HepG2 (cell line): ENCODE results near the gene TOMM7. TPM values are rescaled to one million over a fixed set of nuclear protein-coding genes. Genes with fewer than 3 reads are reported as not detected.

ENCODE experiments used
- ATAC-seq: fragments of 200-7000 bp; cut with Tn5 transposase; 3 replicates; pipeline ENCODE4 v1.9.1; 2020; ENCODE audit warnings: mild to moderate bottlenecking, moderate library complexity
- BruUV-seq: library from RNA; stranded (reverse); fragments of 400-500 nt; replicated peaks from 2 replicates; lab custom pipeline; 2021; lab: Mats Ljungman, UMichigan
- CTCF ChIA-PET: fragments of 300-600 bp; formaldehyde crosslinking; extraction: SDS; loops from one replicate; lab custom pipeline; 2021; ENCODE audit warnings: low total read pairs, inconsistent platforms, low intra/inter-chr PET ratio; lab: Yijun Ruan, JAX
- POLR2A ChIA-PET: fragments of 350-600 bp; sonication (Branson Sonifier 250); formaldehyde crosslinking; loops from one replicate; lab custom pipeline; 2020; ENCODE audit warnings: antibody characterized with exemption, inconsistent platforms; lab: Yijun Ruan, JAX
- DNase-seq: peaks from one replicate; pipeline ENCODE4 v3.0.0-alpha.2; 2015; ENCODE audit warnings: low spot score
- FAIRE-seq: peaks from 3 replicates; lab custom pipeline; 2011; peaks lifted over from hg19 to GRCh38; lab: Jason Lieb, UNC
- H2AFZ ChIP-seq: one replicate; pipeline ENCODE4 v1.6.1; 2011; ENCODE audit warnings: low read length, inconsistent platforms
- H3K27ac ChIP-seq: fragments of 300-600 bp; 3 replicates; pipeline ENCODE4 v1.8.0; 2011; ENCODE audit warnings: mixed run types, mild to moderate bottlenecking, mixed read lengths, low read length, inconsistent platforms; ENCODE audit not compliant: insufficient read depth; ENCODE audit errors: extremely low read length
- H3K27me3 ChIP-seq, 2 experiments: fragments of 200-600 bp in 1 of 2; 2 replicates in 1 of 2; 3 replicates in 1 of 2; pipeline versions ENCODE4 v1.6.0 to v1.8.0; 2011; ENCODE audit warnings: low read length in 2 of 2, mild to moderate bottlenecking in 2 of 2, moderate library complexity in 2 of 2, inconsistent platforms in 1 of 2; ENCODE audit not compliant: insufficient read depth in 2 of 2, control insufficient read depth in 1 of 2
- H3K36me3 ChIP-seq, 2 experiments: fragments of 200-600 bp in 1 of 2; replicated peaks in 1 of 2; 2 replicates in 1 of 2; 3 replicates in 1 of 2; pipeline versions ENCODE4 v1.5.1 to v1.8.0; 2011; ENCODE audit warnings: low read length in 2 of 2, inconsistent platforms in 1 of 2; ENCODE audit not compliant: insufficient read depth in 2 of 2, control insufficient read depth in 1 of 2
- H3K4me1 ChIP-seq: 2 replicates; pipeline ENCODE4 v1.5.1; 2012; ENCODE audit warnings: low read length, inconsistent platforms; ENCODE audit not compliant: insufficient read depth
- H3K4me2 ChIP-seq: 2 replicates; pipeline ENCODE4 v1.6.0; 2011; ENCODE audit warnings: low read depth, low read length, inconsistent platforms
- H3K4me3 ChIP-seq, 3 experiments: fragments of 200-600 bp in 1 of 3; sonication (generic), shearing (Covaris generic) in 1 of 3; replicated peaks in 1 of 3; 2 replicates each; pipeline ENCODE4 v1.5.1; 2011 to 2016; ENCODE audit warnings: low read length in 3 of 3, inconsistent platforms in 2 of 3, low read depth in 2 of 3, mild to moderate bottlenecking in 2 of 3, control low read depth in 1 of 3, mixed read lengths in 1 of 3; ENCODE audit not compliant: insufficient read depth in 1 of 3
- H3K79me2 ChIP-seq: one replicate; pipeline ENCODE4 v1.6.1; 2011; ENCODE audit warnings: low read length, inconsistent platforms; ENCODE audit not compliant: insufficient read depth
- H3K9ac ChIP-seq: 2 replicates; pipeline ENCODE4 v1.6.0; 2011; ENCODE audit warnings: mild to moderate bottlenecking, low read depth, low read length, inconsistent platforms; ENCODE audit not compliant: insufficient read depth
- H3K9me3 ChIP-seq: 2 replicates; pipeline ENCODE4 v1.5.1; 2012; ENCODE audit warnings: mild to moderate bottlenecking, low read length
- H4K20me1 ChIP-seq: 2 replicates; pipeline ENCODE4 v1.6.0; 2011; ENCODE audit warnings: inconsistent platforms, mild to moderate bottlenecking, low read length, moderate library complexity; ENCODE audit not compliant: insufficient read depth
- ELF4 ChIP-seq: sonication (generic); formaldehyde crosslinking; IDR thresholded peaks from 2 replicates; pipeline ENCODE4 v1.5.0; 2020; ENCODE audit warnings: missing genetic modification reagents, mild to moderate bottlenecking, moderate library complexity, borderline replicate concordance
- HMG20A ChIP-seq: IDR thresholded peaks from 2 replicates; pipeline ENCODE4 v1.6.1; 2016; ENCODE audit warnings: borderline replicate concordance
- KMT2A ChIP-seq: sonication (generic); formaldehyde crosslinking; IDR thresholded peaks from 2 replicates; pipeline ENCODE4 v1.4.0; 2020; ENCODE audit warnings: missing genetic modification reagents
- MBNL3 ChIP-seq: fragments of 250-450 bp; sonication (Bioruptor Pico); conservative IDR thresholded peaks from 2 replicates; pipeline ENCODE4 v1.8.0; 2022; ENCODE audit warnings: mild to moderate bottlenecking, inconsistent platforms
- PCBP2 ChIP-seq: fragments of 200-400 bp; formaldehyde crosslinking; optimal IDR thresholded peaks from 2 replicates; pipeline ENCODE3; 2018; ENCODE audit warnings: low read length, low read depth; ENCODE audit not compliant: poor library complexity, severe bottlenecking
- RBM39 ChIP-seq: fragments of 200-400 bp; formaldehyde crosslinking; IDR thresholded peaks from one replicate; pipeline ENCODE4 v1.6.1; 2018; ENCODE audit warnings: antibody characterized with exemption, mild to moderate bottlenecking, low read depth, low read length; ENCODE audit not compliant: poor library complexity, severe bottlenecking
- SALL1 ChIP-seq: sonication (generic); formaldehyde crosslinking; IDR thresholded peaks from 2 replicates; pipeline ENCODE4 v1.8.0; 2022; ENCODE audit warnings: mild to moderate bottlenecking, missing genetic modification reagents
- SIX1 ChIP-seq: sonication (generic); formaldehyde crosslinking; IDR thresholded peaks from 2 replicates; pipeline ENCODE4 v1.4.0; 2020; ENCODE audit warnings: missing genetic modification reagents, borderline replicate concordance
- THYN1 ChIP-seq: sonication (generic); formaldehyde crosslinking; IDR thresholded peaks from 2 replicates; pipeline ENCODE4 v1.8.1; 2023; ENCODE audit warnings: low read depth, mild to moderate bottlenecking, moderate library complexity, missing genetic modification reagents, borderline replicate concordance
- ZKSCAN5 ChIP-seq: sonication (generic); formaldehyde crosslinking; IDR thresholded peaks from 2 replicates; pipeline ENCODE4 v1.5.1; 2020; ENCODE audit warnings: mild to moderate bottlenecking, missing genetic modification reagents
- WGBS: methylation state at CpG from one replicate; pipeline ENCODE4 v1.1.6; 2017; ENCODE audit warnings: low lambda C conversion rate; 5-methylcytosine and 5-hydroxymethylcytosine counted together
- in situ Hi-C: cut with HindIII; loops from 2 replicates; pipeline ENCODE4 v1.10.0; 2017; ENCODE audit warnings: low pct_unique_long_range_greater_than_20kb; ENCODE audit not compliant: extremely low pct_ligation_motif_present
- intact Hi-C: fragments of 100-400 bp; cut with micrococcal nuclease; formaldehyde crosslinking; loops from one replicate; pipeline ENCODE4 v1.10.0; 2022; ENCODE audit not compliant: unreplicated experiment
- polyA plus RNA-seq, 8 experiments: library from polyadenylated mRNA; depleted of rRNA in 3 of 8; stranded (reverse) in 7 of 8; unstranded in 1 of 8; fragments of >200 nt; fragmentation: Illumina TruSeq in 4 of 8; extraction: Trizol in 4 of 8; gene quantifications; 2 replicates each; pipeline versions ENCODE4 v1.2.1 to v1.2.3, GENCODE V29; 2011 to 2016; ENCODE audit warnings: low read depth in 4 of 8, missing spikeins in 1 of 8, mixed read lengths in 1 of 8; ENCODE audit not compliant: insufficient read depth in 1 of 8
- total RNA-seq, 5 experiments: library from RNA; depleted of rRNA; stranded (reverse); fragments of >200 nt; fragmentation: Illumina TruSeq; extraction: Trizol; gene quantifications; 2 replicates each; pipeline ENCODE4 v1.2.3, GENCODE V29; 2016; ENCODE audit warnings: low read depth in 1 of 5
- TF ChIP-seq, protein P1 (sequence below): sonication (generic); formaldehyde crosslinking; IDR thresholded peaks from 2 replicates; pipeline ENCODE4 v1.8.1; 2023; ENCODE audit warnings: mild to moderate bottlenecking, moderate library complexity, missing genetic modification reagents
- TF ChIP-seq, protein P2 (sequence below): sonication (generic); formaldehyde crosslinking; IDR thresholded peaks from 2 replicates; pipeline ENCODE4 v1.4.0; 2020; ENCODE audit warnings: missing genetic modification reagents, low read depth, mild to moderate bottlenecking, borderline replicate concordance
- TF ChIP-seq, protein P3 (sequence below): sonication (generic); formaldehyde crosslinking; IDR thresholded peaks from 2 replicates; pipeline ENCODE4 v1.4.0; 2020; ENCODE audit warnings: missing genetic modification reagents
- TF ChIP-seq, protein P4 (sequence below): sonication (generic); formaldehyde crosslinking; IDR thresholded peaks from 2 replicates; pipeline ENCODE4 v1.5.1; 2020; ENCODE audit warnings: mild to moderate bottlenecking, missing genetic modification reagents, moderate library complexity

The TOMM7 gene
- total and polyA plus RNA-seq, 2 of the 13 experiments (the other 11 are each of a cell fraction or from before 2014, with no cell fraction given): 251 to 369 TPM

DNA sequence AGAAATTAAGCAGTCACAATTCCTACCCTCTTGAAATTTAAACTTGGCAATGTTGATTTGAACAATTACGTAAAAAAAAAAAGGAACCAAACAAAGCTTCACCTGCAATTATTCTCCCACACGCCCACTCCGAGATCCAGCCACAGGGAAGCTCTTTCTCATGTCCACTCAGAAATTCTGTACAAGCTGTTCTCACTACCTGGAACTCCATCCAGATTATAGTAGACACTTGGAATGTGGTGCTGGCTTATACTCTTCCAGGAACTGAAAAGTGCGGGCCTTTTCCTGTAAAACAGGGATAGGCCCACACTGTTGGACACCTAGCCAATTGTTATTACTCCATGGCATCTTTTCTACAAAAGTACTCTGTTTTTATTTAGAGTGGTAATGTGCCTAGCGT, 20.3 kb upstream of the TOMM7 start:
- DNase-seq (no peak), FAIRE-seq (no peak), ATAC-seq (no peak)
- no peak overlapping the region for H2AFZ ChIP-seq
- H3K4me1 ChIP-seq: no peaks in the 10 kb centered on the region
- no peaks in the 10 kb centered on the region for H3K36me3 ChIP-seq
- BruUV-seq: no TSS peak
- no peaks in the 10 kb centered on the region for H4K20me1 ChIP-seq
- no peak overlapping the region for H3K4me2 ChIP-seq
- no peak overlapping the region for H3K4me3 ChIP-seq
- no peak overlapping the region for H3K9ac ChIP-seq
- CTCF ChIA-PET: no interaction called here
- TF ChIP-seq, protein P1, sequence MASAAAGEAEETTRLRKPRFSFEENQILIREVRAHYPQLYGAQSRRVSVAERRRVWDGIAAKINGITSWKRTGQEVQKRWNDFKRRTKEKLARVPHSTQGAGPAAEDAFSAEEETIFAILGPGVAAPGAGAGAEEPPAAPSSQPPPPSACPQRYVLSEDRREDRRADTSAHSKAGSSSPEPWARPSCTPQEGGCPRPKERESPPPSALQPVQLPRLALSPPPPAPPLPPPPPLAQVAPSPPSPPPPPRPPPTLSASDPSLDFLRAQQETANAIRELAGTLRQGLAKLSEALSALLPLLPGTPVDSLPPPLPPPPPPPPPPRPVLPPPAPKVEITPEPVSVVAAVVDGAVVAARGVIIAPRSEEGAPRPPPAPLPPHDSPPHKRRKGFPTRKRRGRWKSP (CRISPR knock-in tag): no peak
- TF ChIP-seq KMT2A (CRISPR knock-in tag) (no peak), ZKSCAN5 (CRISPR knock-in tag) (no peak), RBM39 (no peak), ELF4 (no peak), PCBP2 (no peak), SALL1 (CRISPR knock-in tag) (no peak), HMG20A (CRISPR knock-in tag) (no peak), THYN1 (no peak), MBNL3 (CRISPR knock-in tag) (no peak), SIX1 (CRISPR knock-in tag) (no peak)
- TF ChIP-seq, protein P2, sequence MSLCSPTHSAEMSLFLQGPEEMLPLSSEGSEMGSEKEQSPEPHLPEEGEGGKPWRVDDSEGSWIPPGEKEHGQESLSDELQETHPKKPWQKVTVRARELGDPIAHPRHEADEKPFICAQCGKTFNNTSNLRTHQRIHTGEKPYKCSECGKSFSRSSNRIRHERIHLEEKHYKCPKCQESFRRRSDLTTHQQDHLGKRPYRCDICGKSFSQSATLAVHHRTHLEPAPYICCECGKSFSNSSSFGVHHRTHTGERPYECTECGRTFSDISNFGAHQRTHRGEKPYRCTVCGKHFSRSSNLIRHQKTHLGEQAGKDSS (CRISPR knock-in tag): no peak
- TF ChIP-seq, protein P3, sequence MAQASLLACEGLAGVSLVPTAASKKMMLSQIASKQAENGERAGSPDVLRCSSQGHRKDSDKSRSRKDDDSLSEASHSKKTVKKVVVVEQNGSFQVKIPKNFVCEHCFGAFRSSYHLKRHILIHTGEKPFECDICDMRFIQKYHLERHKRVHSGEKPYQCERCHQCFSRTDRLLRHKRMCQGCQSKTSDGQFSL: no peak
- TF ChIP-seq, protein P4, sequence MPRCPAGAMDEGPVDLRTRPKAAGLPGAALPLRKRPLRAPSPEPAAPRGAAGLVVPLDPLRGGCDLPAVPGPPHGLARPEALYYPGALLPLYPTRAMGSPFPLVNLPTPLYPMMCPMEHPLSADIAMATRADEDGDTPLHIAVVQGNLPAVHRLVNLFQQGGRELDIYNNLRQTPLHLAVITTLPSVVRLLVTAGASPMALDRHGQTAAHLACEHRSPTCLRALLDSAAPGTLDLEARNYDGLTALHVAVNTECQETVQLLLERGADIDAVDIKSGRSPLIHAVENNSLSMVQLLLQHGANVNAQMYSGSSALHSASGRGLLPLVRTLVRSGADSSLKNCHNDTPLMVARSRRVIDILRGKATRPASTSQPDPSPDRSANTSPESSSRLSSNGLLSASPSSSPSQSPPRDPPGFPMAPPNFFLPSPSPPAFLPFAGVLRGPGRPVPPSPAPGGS (CRISPR knock-in tag): no peak
- no peaks in the 10 kb centered on the region for H3K9me3 ChIP-seq
- POLR2A ChIA-PET: no interaction called here
- WGBS: 46% methylated on average over 5 of the region's 5 CpGs
- H3K27me3 ChIP-seq: peaks cover 1 to 13% of the 10 kb centered on the region in 2 experiments; a peak in 4 of 5 replicates
- in situ Hi-C loops (no loop called here), intact Hi-C loops (no loop called here)
- H3K27ac ChIP-seq: no peak overlapping the region
- no peaks in the 10 kb centered on the region for H3K79me2 ChIP-seq
